ENCODE results near the gene MINDY4.

MINDY4 gene

DNA sequence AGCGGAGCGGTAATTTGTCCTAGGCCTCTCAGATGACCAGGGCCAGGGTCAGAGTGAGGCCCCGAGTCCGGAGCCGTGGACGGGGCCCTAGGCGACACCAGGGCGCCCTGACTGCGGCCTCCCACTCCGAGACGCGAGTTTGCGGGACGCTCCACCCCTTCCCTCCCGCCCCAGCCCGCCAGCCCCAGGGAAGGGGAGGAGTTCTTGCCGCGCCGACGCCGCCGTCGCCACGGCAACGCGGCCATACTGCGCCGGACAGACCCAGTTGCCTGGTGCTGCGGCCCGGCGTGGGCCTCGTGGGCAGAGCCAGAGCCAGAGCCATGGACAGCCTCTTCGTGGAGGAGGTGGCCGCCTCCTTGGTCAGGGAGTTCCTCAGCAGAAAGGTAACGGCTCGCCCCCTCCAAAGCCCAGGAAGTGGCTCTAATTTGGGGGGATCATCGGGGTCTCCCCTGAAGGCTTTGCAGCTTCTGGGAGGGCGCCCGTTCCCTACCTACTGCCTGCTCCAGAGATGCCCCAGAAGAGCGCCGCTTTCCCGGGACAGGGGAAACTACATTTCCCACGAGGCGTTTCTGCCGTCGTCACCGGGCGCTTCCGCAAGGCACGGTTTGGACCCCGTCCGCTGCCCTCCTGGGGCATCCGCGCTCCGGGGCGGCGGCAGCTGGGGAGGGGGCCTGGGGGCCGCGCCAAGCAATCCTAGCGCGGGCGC is at the start of gene MINDY4:
Gene MINDY4, plus strand, starts transcription at position 244 of the 706 bp plus-strand sequence. Its CDS starts 77 bp downstream, at position 321.
- DNase-seq: peak; percentile 81

DNA sequence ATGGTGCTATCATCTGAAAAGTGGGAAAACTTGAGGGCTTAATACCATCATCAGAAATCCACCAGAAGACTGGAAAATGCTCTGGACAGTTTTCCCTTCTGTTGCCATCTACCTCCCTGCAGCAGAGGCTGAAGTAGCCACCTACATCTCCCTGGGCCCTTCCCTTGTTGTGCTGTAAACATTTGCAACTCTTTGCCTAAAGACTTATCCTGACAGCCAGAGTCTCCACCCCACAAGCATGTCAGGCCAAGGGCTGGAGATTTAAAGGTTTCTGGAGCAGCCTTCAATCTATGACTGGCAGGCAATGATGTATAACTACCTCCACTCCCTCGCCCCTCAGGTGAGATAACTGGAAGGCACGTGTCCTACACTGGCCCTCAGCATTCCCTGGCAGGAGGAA is 49.0 kb upstream of the MINDY4 start:
- no peak for DNase-seq

DNA sequence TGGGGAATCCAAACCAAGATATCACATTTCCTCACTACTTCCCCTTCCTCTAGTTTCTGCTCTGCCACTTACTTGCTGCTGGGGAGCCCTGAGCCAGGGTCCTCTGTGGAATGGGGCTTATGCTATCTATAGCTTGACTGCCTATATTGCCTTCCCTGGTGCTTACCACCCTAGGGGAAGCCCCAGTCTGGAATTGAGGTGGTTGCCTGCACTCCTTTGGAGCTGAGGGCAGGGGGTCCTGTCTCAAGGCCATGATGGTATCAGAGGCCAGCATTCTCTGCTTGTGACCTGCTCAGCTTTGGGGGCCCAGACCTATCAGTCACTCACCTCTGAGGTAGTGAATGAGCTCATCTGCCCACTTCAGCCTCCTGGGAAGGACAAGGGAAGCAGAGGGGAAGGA is 48.5 kb upstream of the MINDY4 start:
- no peak for DNase-seq

DNA sequence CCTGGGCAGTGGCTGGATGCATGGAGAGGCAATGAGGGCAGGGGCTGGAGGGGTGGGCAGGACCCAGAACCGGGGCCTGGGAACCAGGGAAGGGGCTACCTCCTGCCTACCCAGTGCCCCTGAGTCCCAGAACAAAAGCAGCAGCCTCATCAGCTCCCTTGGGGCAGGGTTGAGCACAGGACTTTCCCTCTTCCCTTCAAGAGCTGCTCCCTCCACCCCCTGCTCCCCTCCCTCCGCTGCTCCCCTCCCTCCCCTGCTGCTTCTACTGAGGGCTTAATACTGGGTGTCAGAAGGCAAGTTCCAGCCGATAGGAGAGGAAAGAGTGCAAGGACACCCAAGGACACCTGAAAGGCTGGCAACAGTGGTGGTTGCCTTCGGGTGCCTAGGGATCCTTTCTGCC is 47.4 kb upstream of the MINDY4 start:
- DNase-seq: peak; percentile 49

DNA sequence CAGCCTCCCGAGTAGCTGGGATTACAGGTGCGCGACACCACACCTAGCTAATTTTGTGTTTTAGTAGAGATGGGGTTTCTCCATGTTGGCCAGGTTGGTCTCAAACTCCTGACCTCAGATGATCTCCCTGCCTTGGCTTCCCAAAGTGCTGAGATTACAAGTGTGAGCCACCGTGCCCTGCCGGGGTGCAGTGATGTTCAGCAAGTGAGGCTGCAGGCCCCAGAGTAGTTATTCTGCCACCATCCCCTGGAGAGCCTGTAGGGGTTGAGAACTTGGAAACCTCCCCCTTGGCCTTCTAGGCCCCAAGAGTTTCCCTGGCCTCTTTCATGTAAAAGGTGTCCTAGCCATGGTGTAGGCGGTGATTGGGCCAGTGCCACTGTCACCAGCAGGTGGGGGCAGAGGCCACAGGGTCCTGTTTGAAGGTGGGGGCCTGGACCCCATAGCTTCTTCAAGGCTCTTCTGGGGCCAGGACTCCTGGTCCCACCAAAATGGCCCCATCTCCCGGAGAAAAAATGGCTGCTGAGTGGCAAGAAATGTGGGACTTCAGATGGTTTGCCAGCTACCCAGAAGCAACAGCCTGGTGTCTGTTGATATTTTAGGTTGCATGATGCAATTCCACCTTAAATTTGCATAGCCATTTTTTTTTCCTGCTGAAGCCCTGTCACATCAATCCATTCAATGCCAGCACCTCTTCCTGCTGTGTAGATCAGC is 44.8 kb upstream of the MINDY4 start:
- DNase-seq: no peak

DNA sequence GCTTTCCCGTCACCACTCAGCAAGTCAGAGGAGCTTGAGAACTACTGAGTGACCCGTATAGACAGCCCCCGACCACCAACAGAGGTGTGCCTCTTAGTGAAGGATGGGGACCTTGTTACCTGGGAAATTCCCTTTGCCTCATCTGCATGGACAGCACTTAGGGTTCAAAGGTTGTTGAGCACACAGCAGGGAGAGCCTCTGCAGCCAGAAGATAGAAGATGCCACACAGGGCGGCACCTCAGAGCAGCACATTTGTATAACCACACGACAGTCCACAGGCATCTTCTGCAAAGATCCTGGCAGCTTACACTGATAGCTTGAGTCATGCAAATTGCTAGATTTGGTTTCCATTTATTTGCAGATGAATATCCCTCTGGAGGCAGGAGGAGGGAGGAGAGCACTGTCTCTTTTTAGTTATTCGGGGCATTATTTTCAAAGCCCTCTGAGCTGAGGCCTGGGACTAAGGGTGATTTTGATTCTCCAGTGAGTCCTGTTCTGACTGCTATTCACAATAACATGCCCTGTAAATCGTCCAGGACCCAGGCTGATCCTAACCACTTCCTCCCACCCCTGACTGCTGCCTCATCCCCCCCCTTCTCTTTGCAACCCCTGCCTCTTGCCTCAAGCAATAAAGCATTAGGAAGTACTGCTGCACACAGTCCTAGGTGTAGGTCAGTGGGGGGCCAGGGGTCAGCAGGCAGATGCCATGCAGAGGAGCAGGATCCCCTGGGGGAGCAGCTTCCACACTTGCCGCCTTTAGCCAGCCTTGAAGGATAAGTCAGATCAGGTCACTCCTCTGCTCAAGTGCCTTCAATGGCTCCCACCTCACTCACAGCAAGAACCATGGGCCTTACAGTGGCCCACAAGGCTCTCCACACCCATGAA is 43.9 kb upstream of the MINDY4 start:
- peak; percentile 9 for DNase-seq

DNA sequence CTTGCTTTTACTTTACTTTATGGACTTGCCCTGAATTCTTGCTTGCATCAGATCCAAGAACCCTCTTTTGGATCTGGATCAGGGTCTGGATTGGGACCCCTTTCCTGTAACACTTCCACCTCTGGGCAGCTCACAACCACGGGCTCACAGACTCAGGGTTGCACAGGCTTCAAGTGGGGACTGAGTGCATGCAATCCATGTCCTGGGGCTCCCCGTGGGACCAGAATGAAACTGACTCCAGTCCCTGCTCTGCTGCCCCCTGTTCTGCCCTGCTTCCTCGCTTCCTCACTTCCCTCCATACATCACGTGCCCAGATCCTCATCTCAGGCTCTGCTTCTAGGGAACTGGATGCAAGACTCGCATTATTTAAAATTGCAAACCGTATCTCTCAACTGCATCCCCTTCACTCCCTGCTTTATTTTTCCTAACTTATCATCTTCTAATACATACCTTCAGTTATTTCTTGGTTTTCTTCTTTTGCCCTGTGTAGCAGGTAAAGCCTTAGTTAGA is 42.6 kb upstream of the MINDY4 start:
- no peak for DNase-seq

DNA sequence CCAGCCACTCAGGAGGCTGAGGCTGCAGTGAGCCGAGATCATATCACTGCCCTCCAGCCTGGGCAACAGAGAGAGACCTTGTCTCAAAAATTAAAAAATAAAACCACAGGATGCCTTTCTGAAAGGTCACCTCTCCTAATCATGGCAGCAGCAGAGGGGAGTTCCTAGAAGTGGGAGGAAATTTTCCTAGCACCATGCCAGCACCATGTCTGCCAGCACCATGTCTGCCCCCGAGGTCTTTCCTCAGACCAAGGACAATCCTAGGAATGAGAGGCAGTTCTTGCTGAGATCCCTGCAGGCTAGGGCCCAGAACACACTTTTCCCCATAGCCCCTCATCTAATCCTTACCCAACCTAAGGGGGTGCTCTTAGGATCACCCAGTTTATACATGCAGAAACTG is 41.6 kb upstream of the MINDY4 start:
- no peak for DNase-seq

DNA sequence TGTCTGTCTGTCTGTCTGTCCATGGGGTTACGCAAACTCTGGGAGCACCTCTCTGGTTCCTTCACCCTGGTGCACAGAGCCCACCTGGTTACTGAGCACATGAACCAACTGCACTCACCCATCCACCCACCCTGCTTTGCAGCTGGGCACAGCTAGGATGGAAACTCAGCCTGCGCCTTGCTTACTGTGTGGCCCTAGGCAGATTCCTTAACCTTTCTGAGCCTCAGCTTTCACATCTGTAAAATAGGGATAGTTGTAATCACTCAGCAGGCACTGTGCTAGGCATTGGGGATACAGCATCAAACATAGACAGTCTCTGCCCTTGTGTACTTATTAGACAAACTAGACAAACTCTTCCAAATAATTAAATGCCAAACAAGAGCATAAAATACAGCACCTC is 41.1 kb upstream of the MINDY4 start:
- no peak for DNase-seq

DNA sequence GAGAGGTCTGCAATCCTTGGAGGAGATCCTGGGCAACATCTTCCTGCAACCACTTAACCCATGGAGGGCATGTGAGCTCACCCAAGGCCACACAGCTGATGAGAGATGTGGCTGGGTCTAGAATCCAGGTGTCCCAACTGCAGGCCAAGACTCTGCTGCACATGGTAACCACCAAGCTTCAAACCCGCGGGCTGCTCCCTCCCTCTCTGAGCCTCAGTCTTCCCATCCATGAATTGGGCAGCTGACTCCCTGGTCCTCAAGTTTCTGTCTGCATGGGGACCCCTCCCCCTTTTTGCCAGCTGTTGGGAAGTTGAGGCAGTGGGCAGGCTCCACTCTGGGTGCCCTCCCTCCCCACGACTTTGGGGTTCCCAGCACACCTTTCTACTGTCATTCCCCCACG is 40.2 kb upstream of the MINDY4 start:
- DNase-seq: no peak

DNA sequence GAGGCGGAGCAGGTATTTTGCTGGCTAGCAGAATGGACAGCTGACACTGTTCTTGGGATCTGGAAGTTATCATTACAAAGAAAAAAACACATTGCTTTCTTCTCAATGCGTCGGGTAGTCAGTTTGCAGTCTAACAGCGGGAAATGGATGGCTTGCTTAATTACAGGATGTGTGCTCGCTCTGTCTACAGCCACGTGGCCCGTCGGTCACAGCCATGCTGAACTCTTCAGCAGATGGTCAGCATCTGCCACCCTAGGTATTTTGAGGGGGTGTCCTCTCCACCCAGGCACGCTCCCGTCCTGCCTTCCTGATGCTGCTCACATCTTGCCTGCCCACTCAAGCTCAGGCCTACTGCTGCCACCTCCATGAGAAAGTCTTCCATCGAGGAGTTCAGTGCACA is 39.6 kb upstream of the MINDY4 start:
- DNase-seq: peak; percentile 82

DNA sequence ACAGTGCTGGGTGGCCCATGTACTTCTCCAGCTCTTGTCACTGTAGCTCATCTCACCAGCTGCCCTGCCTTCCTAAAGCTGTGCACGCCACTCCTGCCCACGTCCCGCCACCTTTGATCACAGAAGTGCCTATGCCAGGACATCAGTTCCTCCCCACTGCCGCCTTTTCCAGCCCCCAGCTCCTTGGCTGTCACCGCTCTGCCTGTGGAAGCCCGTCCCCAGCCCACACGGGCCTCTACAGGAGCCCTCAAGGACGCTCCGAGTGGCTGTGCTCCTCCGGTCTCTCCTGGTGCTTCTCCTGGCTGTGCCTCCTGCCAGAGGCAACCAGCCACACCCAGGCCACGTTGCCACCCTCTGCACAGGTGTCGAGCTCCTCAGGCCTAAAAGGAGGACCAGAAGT is 38.6 kb upstream of the MINDY4 start:
- DNase-seq: no peak

DNA sequence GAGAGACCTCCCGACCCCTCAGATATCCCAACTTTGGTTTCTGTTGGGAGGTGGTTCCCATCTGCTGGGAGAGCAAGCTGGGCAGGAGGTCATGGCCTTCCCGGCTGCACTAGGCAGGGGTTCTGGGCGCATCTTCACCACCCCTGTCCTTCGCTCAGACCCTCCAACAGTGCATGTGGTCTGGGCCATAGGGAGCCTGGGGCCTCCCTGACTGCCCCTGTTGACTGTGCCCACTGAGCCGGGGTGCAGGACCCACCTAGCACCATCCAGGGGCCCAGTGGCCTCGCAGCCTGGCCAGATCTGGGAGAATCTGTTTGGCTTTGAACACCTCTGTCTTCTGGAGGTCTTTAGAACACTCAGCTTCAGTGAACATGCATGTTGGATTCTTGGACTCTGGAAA is 38.0 kb upstream of the MINDY4 start:
- DNase-seq: no peak

DNA sequence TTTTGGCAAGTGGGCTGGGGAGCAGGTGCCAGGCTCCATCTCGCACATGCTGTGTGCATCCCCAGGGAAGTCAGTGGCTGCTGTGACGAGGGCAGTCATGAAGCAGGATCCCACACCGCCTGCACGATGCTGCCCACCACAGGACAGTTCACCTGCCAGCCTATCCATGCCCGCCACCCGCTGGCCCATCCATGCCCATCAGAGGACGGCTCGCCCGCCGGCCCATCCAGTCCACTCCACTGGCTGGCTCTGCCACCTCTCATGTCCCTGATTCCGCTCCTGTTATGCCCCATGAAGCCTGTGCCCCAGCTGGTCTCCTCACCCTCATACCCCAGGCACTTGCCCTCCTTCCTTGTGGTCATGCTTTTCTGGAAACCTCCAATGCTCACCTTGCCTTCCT is 37.5 kb upstream of the MINDY4 start:
- DNase-seq: no peak

DNA sequence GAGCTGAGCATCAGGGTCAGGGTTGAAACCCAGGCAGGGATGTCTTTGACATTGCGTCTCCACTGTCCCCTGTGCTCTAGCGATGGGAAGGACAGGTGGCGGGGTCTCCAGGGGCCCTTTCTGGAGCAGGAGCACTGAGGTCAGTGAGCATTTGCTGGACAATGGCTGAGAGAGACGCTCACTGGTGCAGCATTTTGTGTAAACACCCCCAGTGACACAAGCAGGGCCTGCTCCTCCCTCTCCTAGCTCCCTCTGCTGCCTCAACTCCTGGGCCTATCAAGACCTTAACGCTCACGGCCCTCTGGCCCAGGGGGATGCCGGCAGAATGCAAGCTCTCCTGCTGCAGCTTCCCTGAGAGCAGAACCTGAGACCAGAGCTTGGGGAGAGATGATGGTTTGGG is 36.7 kb upstream of the MINDY4 start:
- no peak for DNase-seq

DNA sequence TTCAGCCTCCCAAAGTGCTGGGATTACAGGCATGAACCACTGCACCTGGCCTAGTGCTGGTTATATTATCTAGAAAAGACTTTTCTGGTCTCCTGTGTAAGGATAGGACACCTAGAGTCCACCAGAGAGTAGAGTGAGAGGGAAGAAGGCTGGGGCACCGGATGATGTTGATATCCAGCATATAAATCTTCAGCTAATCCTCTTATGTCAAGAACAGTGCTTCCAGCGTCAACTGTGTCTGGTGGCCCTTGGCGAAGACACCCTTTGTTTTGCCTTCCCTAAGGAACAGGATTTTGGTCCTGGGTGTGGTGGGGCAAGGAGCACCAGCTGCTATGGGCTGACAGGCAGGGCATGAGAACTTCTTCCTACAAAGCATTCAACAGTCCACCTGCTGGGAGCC is 35.6 kb upstream of the MINDY4 start:
- peak; percentile 95 for DNase-seq

DNA sequence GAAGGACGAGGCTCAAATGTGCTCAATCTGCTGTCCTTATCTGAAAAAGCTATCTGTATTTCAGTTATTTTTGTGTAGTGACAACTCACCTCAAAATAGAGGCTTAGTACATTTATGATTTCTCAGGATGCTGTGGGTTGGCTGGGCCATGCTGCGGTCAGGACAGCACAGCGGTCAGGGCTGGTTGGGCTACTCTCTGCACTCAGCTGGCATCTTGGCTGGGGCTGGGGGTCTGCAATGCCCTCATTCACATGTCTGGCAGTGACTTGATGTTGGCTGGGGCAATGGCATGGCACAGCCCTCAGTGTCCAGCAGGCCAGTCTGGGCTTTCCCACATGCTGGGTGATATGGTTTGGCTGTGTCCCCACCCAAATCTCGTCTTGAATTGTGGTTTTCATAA is 34.9 kb upstream of the MINDY4 start:
- DNase-seq: no peak

DNA sequence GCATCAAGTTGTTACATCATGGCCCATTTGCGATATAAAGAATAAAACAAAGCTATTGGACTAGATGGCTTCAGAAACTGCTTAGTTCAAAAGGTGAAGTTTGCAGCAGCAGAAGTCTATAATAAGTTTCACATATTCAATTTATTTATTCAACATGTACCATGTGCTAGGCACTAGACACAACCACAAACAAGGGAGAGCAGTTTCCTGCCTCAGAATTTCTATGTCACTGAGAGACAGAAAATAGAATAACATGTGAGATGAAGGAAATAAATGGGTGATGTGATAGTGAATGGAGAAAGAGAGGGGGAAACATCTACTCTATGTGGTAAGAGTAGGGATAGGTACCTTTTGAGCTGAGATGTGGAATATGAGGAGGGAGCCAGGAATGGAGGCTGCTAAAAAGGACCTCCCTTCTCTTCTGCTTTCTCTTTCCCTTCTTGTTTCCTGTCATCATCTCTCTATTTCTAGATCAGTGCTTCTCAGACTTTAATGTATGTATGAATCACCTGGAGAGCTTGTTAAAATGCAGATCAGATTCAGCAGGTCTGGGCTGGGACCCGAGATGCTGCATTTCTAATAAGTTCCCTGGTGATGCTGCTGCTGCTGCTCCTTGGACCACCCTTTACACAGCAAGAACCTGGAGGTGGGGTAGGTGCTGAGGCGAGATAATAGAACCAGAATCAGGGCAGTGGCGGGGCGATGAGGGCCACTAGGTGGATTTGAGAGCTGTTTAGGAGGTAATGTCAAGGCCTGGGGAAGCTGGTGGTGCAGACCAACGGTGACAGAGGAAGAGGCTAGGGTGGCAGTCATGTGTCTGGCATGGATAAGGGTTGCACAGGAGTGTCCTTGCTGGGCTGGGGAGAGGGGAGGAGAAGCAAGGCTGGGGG is 32.9 kb upstream of the MINDY4 start:
- no peak for DNase-seq

DNA sequence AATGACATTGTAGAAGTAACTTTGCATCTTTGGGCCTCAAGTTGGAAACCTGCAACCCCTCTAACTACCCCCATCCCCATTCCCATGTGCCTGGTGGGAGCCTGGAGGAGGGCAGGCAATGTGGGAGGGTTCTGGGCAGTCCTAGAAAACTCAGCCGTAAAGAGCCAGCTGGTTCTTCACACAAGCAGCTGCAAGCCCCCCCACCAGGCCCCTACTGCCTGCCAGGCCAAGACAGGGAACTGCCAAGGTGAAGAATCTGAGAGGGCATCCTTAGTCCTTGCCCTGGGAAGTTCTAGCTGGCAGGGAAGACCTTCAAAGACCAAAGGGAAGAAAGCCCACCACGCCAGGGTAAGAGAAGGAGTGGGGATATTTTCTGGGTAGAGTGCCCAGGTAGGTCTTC is 31.5 kb upstream of the MINDY4 start:
- no peak for DNase-seq

DNA sequence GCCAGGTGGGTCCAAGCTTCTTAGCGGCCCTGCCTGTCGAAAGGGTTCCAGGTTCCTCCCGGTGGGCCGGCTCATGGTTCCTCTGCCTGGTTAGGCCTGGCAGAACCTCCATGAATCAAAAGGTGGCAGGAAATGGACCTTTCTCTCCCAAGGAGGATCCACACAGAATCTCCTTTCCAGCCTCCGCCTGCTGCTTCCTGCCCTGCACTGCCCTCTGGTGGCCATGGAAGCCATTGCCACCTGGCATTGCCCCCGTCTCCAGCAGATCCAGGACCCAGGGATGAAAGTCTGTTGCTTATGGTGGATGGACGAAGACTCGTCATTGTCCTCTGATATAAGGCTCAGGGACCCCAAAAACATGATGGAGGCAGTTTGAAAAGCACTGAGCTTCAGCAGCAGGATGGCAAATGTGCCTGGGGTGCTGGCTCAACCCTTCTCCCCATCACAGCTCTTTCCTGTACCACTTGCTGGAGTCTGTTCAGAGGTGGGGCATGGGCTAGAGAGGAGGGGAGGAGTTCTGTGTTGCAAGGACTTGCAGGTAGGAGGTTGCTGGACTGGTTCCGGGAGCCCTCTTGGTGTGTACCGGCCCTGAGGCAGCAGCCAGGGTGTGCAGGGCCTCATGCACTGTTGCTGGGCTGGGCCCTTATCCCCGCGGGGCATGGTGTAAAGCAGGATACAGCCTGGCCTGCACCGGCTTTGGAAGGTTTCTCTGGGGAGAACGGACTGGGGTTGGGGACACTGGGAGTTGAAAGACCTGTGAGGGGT is 30.6 kb upstream of the MINDY4 start:
- peak; percentile 81 for DNase-seq

DNA sequence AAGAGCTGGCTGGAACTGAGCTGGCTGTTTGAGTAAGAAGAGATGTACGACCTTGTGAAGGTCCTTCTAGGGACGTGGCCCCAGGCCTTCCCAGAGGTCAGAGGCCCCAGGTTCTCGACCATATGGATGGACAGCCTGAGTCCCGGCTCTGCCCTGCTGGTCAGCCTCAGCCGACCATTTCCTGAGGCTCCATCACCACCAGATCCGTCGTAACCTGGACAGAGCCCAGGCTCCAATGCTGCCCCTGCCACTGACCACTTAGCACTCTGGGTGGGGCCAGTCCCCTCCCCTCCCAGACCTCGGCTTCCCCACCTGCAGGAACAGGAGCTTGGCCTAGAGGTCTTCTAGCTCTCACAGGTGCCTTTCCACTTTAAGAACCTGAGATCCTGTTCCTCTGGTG is 29.9 kb upstream of the MINDY4 start:
- no peak for DNase-seq

Measured in NCI-H82 (cell line).